Right lobe of liver (tissue), 4 donors: ENCODE results near the gene RBM47.
"Not testable (repeated sequence)": the region's sequence is repeated elsewhere in the genome, so short reads cannot be mapped to it uniquely, and the experiment has no call there.

Experiments used
- POLR2A ChIP-seq: fragments of 450-650 bp; IDR thresholded peaks from one replicate; pipeline ENCODE4 v1.6.1; 2017; ENCODE audit warnings: antibody characterized with exemption, mild to moderate bottlenecking
- TF ChIP-seq, protein P1 (sequence below), 4 donors: fragments of 200-600 bp in 3 of 4; fragments of 450-650 bp in 1 of 4; IDR thresholded peaks; one replicate each; pipeline versions ENCODE4 v1.5.1 to v1.8.0; 2016 to 2022; ENCODE audit warnings: antibody characterized with exemption in 4 of 4, mild to moderate bottlenecking in 2 of 4
- donor health status: DM: no; HTN: no; CAD: no.
- donor health status: DM: no; HTN: no; CAD: no.
- donor health status: DM: no; HTN: yes; CAD: no.

DNA sequence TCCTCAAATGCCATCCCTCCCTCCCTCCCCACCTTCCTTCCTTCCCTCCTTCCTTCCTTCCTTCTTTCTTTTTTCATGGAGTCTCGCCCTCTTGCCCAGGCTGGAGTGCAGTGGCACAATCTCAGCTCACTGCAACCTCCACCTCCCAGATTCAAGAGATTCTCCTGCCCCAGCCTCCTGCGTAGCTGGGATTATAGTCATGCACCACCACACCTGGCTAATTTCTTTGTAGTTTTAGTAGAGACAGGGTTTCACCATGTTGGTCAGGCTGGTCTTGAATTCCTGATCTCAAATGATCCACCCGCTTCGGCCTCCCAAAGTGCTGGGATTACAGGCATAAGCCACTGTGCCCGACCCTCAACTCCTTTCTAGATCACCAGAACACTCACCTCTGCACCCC, 112.6 kb downstream of the RBM47 start:
- TF ChIP-seq, protein P1, sequence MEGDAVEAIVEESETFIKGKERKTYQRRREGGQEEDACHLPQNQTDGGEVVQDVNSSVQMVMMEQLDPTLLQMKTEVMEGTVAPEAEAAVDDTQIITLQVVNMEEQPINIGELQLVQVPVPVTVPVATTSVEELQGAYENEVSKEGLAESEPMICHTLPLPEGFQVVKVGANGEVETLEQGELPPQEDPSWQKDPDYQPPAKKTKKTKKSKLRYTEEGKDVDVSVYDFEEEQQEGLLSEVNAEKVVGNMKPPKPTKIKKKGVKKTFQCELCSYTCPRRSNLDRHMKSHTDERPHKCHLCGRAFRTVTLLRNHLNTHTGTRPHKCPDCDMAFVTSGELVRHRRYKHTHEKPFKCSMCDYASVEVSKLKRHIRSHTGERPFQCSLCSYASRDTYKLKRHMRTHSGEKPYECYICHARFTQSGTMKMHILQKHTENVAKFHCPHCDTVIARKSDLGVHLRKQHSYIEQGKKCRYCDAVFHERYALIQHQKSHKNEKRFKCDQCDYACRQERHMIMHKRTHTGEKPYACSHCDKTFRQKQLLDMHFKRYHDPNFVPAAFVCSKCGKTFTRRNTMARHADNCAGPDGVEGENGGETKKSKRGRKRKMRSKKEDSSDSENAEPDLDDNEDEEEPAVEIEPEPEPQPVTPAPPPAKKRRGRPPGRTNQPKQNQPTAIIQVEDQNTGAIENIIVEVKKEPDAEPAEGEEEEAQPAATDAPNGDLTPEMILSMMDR (IDR thresholded peaks at IDR 0.05), result not testable (repeated sequence)
- TF ChIP-seq POLR2A, result not testable (repeated sequence)
